Skin epidermis (tissue), 12 donors: ENCODE results near the gene PEX12.
"Not testable (repeated sequence)": the region's sequence is repeated elsewhere in the genome, so short reads cannot be mapped to it uniquely, and the experiment has no call there.

Experiments used
- H3K27ac ChIP-seq, 21 experiments: fragments of 200-600 bp; sonication (generic) in 11 of 21; one replicate each; pipeline ENCODE4 v1.5.0; 2020; ENCODE audit warnings: mild to moderate bottlenecking in 3 of 21, inconsistent platforms in 2 of 21, moderate library complexity in 2 of 21
- H3K4me3 ChIP-seq, 7 experiments: fragments of 200-600 bp; sonication (generic) in 2 of 7; one replicate each; pipeline ENCODE4 v1.5.0; 2020; ENCODE audit warnings: inconsistent platforms in 2 of 7, mild to moderate bottlenecking in 2 of 7, moderate library complexity in 1 of 7

The PEX12 gene

GRCh38 chr17:35541434-35541833, 36.9 kb downstream of the PEX12 start:
- H3K4me3 ChIP-seq = peak overlapping the region in 4 of 7 experiments; percentile 16 to 30 (median 21)
- H3K27ac ChIP-seq = peak overlapping the region in 17 of 21 experiments; percentile 19 to 92 (median 70)

GRCh38 chr17:35540589-35541404, 37.6 kb downstream of the PEX12 start:
- H3K27ac ChIP-seq = peak overlapping the region in 20 of 21 experiments; percentile 19 to 92 (median 70)
- peak overlapping the region in 5 of 7 experiments; percentile 16 to 30 (median 20) for H3K4me3 ChIP-seq

- H3K4me3 ChIP-seq = no peak overlapping the region
- peak overlapping the region in 12 of 21 experiments; percentile 3 to 92 (median 68) for H3K27ac ChIP-seq
These were observed 38.7 kb downstream of the PEX12 start for GRCh38 chr17:35539659-35540026.

- H3K27ac ChIP-seq = peak within 1 kb of the TSS in 20 of 21 experiments; percentile 18 to 92 (median 68)
- H3K4me3 ChIP-seq = peak within 1 kb of the TSS; percentile 2 to 37 (median 11)
These were observed 40.7 kb downstream of the PEX12 start, which contains the start of gene SLFN12L for GRCh38 chr17:35537601-35538141. Gene SLFN12L, minus strand, starts transcription at chr17:35537678. Its CDS starts 15,314 bp downstream, at chr17:35522364.

- Histone ChIP-seq H3K27ac (peak overlapping the region in 19 of 21 experiments; percentile 27 to 92 (median 69)), H3K4me3 (peak overlapping the region; percentile 2 to 37 (median 11))
These were observed 41.7 kb downstream of the PEX12 start for GRCh38 chr17:35536664-35537171.

- Histone ChIP-seq H3K4me3 (peak overlapping the region; percentile 2 to 37 (median 11)), H3K27ac (peak overlapping the region in 10 of 21 experiments; percentile 24 to 92 (median 82))
These were observed 43.0 kb downstream of the PEX12 start for GRCh38 chr17:35535406-35535805.

- H3K4me3 ChIP-seq = peak overlapping the region in 6 of 7 experiments; percentile 1 to 37 (median 20)
- peak overlapping the region in 13 of 21 experiments; percentile 9 to 92 (median 47) for H3K27ac ChIP-seq
These were observed 43.7 kb downstream of the PEX12 start for GRCh38 chr17:35534576-35535093.

GRCh38 chr17:35531160-35531559, 47.2 kb downstream of the PEX12 start:
- Histone ChIP-seq H3K27ac (peak overlapping the region in 4 of 21 experiments; percentile 41 to 92 (median 65)), H3K4me3 (no peak overlapping the region)

- Histone ChIP-seq H3K4me3 (no peak overlapping the region), H3K27ac (no peak overlapping the region)
These were observed 48.5 kb downstream of the PEX12 start for GRCh38 chr17:35529866-35530265.

- not testable (repeated sequence) for H3K27ac ChIP-seq, H3K4me3 ChIP-seq
These were observed 49.0 kb downstream of the PEX12 start for GRCh38 chr17:35529326-35529725.
